D721Med (cell line): ENCODE measurements around the gene APOL1.

Experiments used
- DNase-seq: peaks from one replicate; pipeline ENCODE4 v3.0.0; 2011; ENCODE audit warnings: low spot score; ENCODE audit not compliant: insufficient read length
- FAIRE-seq: peaks from 2 replicates; lab custom pipeline; 2011; peaks lifted over from hg19 to GRCh38; lab: Jason Lieb, UNC
- CTCF ChIP-seq: IDR thresholded peaks from 2 replicates; pipeline ENCODE4 v1.5.1; 2012; ENCODE audit warnings: mild to moderate bottlenecking, control low read depth; ENCODE audit not compliant: insufficient read depth; ENCODE audit errors: missing control alignments

The APOL1 gene

GRCh38 chr22:36221799-36222751 lies 30.9 kb upstream of the APOL1 start:
- DNase-seq: no peak
- no peak for FAIRE-seq
- peak; percentile 44 for TF ChIP-seq CTCF

DNA sequence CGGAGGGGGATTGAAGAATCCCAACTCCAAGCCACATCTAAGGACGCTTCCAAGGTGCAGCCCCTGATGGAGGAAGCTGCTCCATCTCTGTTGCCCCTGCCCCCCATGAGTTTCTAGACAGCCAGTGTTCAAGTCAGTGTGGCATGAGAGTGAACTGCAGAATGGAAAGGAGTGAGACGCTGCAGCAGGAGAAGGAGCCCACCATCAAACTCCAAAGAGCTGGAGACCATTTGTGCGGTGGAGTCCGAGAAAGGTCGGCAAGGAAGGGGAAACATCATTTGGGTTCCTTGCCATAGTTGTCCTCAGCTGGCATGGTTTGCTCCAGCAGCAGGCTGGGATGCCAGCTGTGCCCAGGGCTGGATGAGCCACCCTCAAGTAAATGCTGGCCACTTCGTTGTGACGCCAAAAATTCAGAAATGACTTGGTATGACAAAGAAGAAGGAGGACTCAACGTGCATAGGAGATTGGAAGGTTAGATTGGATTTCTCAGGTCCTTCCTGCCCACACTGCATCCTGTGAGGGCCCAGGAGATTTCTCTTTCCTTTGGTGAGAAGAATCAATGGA lies 30.0 kb upstream of the APOL1 start:
- FAIRE-seq (no peak), DNase-seq (no peak)
- no peak for TF ChIP-seq CTCF

- DNase-seq (no peak), FAIRE-seq (no peak)
- TF ChIP-seq CTCF: no peak
These were observed 29.4 kb upstream of the APOL1 start for GRCh38 chr22:36223504-36223903.

DNA sequence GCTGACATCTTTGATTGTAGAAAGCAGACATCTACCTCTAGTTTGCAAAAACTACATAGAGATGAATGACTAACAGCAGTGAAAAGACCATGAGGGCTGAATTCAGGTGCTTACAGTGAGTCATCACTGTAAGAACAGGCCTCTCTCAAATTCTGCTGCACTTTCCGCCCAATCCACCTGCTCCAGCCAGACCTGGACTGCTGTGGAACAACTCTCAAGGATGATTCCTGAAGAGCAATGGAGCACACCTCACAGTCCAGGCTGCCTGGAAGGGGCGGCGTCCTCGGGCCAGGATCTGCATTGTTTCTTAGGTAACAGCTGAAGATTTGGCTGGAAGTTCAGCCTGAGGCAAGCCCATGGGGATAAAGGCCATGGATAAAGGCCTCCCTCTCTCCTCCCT lies 28.7 kb upstream of the APOL1 start:
- FAIRE-seq: no peak

DNA sequence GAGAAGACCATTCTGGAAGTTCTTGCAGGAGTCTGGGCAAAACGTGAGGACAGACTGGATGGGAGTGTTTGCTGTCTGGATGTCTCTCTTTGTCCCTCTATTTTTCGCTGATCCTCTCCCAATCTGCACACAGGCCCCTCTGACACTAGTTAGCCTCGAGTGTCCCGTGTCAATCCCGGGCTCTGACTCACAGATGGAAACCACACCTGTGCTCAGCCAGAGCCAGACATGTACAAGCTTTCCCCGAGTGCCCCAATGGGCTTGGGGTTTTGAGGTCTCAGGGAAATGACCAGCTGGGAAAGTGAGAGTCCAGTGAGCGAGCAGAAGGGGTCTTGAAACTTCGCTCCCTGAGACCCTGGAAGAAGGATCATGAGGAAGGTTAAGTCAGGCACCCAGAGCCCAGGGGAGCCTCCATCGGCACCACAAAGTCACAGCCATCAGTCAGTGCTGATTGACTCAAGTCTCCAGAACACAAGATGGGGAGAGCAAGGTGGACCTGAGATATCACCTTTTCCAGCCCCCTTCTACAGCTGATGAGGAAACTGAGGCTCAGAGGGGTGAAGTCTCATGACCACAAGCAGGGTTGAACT lies 27.5 kb upstream of the APOL1 start:
- DNase-seq (no peak), FAIRE-seq (no peak)
- no peak for TF ChIP-seq CTCF

More for the DNA sequence above, 28.7 kb upstream of the APOL1 start:
- no peak for TF ChIP-seq CTCF
- no peak for DNase-seq

- DNase-seq: no peak
- FAIRE-seq: no peak
- no peak for TF ChIP-seq CTCF
These were observed 26.7 kb upstream of the APOL1 start for GRCh38 chr22:36226189-36226588.
